Activated CD4-positive, alpha-beta T cell treated with anti-CD3 and anti-CD28 coated beads for 24 hours (primary cell): ENCODE measurements around the gene TBC1D30.

ENCODE experiments used
- DNase-seq, 2 donors: peaks; one replicate each; pipeline ENCODE4 v3.0.0-alpha.2; 2020; ENCODE audit warnings: low read depth in 2 of 2

TBC1D30 gene

DNA sequence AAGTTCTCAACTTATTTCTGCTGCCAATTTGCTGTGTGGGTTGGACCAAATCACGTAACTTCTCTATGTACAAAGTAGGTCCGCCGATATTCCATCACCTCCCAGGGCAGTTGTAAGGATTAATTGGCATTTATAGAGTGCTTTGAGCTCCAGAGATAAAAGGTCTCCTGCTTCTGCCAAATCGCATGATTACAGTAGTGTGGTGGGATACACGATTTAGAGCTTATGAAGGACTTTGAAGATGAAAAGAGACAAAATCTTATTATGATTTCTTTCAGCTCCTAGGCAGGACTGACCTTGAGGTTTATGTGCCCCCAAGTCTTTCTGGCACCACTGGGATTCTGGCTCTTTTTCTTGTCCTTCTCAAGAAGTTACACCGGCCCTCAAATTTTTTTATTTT lies 84.7 kb downstream of the TBC1D30 start:
- DNase-seq: no peak

DNA sequence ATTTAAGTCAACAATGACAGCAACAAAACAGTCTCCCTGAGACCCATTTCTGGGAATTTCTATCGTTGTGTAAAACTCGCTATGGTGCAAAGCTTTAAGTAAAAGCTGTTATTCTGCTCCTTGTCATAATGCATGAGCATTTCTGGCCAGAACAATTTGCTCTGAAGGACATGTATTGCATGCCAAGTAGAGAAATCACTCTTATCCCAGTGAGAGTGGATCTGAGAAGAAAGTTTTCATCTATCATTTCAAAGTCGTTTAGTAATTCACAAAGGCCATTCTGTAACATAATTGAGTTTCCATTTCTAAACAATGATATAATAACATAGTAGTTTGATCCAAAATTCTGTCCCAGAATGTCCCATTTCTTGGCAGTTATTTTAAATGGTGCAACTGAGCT lies 86.6 kb downstream of the TBC1D30 start:
- no peak for DNase-seq

DNA sequence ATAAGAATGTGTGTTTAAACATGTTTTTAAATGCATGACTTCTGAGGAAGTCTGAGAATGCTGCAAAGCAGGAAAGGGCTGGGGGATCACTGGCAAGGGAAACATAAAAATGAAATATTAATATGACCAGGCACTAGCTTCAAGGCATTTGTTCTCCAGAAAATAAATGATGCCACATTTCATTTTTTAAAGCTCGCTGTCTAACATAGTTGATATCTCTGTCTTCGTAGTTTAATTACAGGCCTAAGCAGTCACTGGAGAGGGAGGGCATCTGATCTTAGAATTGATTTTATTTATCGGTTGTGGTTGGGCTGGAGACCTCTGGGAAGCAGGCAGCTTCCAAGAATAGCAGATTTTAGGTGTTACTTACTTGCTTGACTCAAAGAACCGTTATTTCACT lies 87.5 kb downstream of the TBC1D30 start:
- no peak for DNase-seq

DNA sequence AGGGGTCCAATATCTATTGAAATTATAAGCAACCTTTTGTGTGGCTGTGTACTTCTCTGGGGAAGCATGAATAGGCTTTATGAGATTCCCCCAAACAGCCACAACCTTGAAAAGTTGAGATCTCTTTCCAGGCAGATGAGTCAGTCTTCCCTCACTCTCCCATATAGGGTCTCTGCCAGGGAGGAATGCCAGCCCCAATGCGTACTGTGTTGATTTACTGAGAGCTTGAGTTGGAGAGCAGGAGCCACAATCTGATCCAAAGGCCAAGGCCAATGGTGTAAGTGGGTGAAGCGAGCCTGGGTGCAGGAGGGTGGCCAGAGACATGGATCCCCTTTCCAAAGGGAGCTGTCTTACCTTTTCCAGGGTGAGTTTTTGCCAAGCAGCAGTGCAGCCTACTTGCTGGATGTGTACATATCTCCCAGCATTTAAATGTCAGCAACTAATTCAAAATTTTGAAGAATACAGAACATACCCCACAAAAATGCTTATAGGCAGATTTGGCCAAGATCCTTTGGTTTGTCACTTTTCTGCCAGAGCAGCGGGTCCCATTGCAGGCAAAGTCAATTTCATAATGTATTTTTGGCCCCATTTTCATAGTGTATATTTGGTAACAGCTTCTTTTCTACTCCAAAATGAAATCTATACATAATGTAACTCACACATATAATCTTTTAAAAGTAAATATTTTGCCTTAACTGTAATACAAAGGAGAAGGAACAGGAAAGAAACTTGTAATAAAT lies 88.2 kb downstream of the TBC1D30 start:
- DNase-seq: no peak

DNA sequence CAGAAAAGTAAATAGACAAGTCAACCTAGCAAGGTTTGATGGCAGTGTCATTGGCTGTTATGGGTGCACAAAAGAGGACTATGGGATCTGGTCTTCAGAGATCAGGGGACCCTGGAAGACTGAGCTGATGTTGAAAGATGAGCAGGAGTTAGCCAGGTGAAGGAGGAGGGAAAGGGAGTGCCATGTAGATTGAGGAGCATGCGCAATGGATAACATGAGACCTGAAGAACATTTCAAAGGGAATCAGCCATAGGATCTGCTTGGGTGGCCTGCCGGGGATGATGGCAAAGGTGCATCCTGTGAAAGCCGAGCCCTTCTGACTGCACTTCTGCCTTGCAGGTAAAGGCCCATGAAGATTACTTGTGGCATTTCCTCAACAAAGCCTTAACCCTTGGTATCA lies 90.8 kb downstream of the TBC1D30 start:
- DNase-seq: no peak

DNA sequence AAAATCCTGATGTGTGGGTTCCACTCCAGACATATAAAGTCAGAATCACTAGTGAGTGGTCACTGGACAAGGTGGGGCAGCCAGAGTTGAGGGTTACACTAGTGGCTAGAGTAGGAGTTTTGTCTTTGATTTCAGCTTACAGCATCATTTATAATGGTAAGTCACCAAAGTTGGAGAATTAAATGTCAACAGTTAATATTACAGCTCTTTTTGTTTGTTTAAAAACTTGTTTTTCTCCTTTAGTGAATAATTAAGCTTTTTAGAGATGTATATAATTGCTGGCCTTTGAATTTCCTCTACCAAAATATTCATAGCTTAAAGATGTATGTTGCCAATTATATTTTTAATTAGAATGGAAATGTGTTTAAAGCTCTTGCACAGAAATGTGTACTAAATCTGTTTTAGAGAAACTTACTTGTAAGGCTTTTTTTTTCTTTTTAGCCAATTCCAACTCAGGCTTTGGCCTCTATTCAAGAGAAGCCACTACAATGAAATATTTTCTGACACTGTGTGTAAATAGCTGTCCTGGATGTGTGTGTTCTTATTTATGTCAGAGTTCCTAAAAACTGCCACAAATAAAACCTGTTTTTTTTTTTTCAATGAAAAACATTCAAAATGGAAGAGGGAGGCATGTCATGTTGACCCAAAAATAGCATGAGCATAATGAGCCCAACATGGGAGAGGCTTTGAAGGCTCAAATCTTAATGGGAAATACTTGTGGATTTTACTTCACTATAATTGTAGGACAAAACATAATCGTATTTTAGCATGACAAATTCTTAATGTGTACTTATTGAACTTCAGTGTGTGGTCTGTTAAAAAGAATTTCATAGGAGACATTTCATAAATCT lies 92.2 kb downstream of the TBC1D30 start:
- no peak for DNase-seq

DNA sequence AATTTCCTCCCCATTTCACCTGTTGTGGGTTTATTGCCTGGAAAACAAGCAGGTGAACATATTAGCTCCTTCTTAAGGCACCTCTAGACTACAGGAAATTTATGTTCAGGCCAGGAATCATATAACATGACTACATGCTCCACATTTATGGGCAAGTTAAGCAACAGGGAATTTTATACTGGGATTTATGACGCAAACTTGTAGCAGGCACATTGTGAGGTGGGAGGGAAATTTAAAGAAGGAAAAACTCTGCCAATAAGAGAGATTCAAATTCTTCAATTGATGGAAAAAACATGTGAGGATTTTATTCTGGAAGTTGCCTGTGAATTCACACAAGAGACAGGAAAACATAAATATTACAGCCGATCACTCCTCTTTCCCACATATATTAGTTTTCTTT lies 93.9 kb downstream of the TBC1D30 start:
- no peak for DNase-seq

DNA sequence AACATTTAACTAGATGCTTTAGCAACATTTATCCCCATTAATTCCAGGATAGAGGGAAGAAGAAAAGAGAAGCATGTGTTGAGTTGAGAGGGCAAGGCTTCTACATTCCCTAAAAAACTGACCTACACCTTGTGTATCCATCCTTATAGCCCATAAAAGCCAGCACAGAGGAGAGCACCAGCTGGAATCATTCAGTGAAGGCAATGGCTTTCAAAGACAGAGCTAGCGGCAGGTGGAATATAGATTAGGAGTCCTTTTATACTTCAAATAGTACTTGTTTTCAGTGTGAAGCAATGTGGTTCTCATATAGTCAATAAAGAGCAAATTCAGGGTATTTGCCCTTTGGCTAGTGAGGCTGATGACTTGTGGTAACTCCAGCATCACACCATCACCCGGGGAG lies 94.4 kb downstream of the TBC1D30 start:
- DNase-seq: no peak

DNA sequence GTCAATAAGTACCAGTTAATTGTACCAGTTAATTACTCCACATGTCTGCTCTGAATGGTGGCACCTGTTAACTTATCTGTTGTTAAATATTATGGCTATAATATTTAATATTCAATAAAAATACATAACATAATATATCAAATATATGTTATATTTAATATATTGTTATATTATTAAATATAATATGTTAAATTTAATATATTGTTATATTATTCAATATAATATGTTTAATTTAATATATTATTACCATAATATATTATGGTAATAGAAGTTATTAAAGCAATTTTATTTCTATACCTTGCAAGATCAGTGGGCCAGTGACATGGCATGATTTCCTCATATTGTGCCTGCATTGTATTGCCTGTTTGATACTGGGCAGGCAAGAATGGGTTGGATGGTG lies 98.4 kb downstream of the TBC1D30 start:
- no peak for DNase-seq

DNA sequence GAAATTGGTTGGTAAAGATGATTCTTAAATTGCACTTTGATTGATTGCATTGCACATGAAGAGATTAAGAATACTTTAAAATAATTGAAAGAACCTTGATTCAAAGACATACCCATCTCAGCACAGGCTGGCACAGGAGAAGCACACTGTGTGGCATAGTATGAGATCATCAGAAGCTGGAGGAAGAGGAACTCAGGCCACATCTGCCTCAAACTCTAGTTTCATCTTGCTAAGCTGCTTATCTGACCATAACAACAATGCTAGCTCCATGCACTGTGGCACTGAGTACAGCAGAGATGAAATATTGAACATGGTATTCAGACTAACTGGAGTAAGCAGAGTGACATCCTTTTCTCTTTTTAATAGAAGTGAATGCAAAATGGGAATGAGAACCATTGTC lies 99.1 kb downstream of the TBC1D30 start:
- no peak for DNase-seq
